Ishikawa (cell line): ENCODE data around the gene CNNM3.

Source experiments
- CEBPB ChIP-seq: IDR thresholded peaks from 2 replicates; pipeline ENCODE4 v1.6.1; 2012
- TCF12 ChIP-seq: IDR thresholded peaks from 2 replicates; pipeline ENCODE4 v1.6.1; 2012; ENCODE audit warnings: low read depth
- YY1 ChIP-seq: IDR thresholded peaks from 2 replicates; pipeline ENCODE4 v1.6.1; 2012; ENCODE audit warnings: low read depth

DNA sequence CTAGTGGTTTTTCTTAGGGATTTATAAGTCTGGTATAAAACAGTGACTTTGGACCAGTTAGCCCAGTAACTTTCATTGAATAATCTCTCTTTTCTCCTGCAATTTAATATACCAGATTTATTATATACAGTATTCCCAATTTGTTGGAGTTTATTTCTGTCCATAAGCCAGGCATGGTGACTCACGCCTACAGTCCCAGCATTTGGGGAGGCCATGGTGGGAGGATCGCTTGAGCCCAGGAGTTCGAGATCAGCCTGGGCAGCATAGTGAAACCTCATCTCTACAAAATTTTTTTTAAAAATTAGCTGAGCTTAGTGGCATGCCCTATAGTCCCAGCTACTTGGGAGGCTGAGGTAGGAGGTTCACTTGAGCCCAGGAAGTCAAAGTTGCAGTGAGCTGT, 28.7 kb upstream of the CNNM3 start:
- TF ChIP-seq TCF12 = no peak
- TF ChIP-seq CEBPB = no peak
- TF ChIP-seq YY1 = no peak
